KMS-11 (cell line): ENCODE measurements around the gene DAB2.
"Not testable (repeated sequence)": the region's sequence is repeated elsewhere in the genome, so short reads cannot be mapped to it uniquely, and the experiment has no call there.

Experiments
- H2AFZ ChIP-seq: fragments of 200-600 bp; sonication (generic); 2 replicates; pipeline ENCODE4 v1.6.1; 2016; ENCODE audit warnings: antibody characterized with exemption, mixed run types, low read depth
- H3K27ac ChIP-seq: fragments of 200-600 bp; sonication (generic); 2 replicates; pipeline ENCODE4 v1.6.1; 2016; ENCODE audit warnings: mild to moderate bottlenecking, mixed run types
- H3K27me3 ChIP-seq: fragments of 200-600 bp; sonication (generic); 2 replicates; pipeline ENCODE4 v1.6.1; 2017; ENCODE audit warnings: mild to moderate bottlenecking, low read depth, mixed run types, moderate library complexity; ENCODE audit not compliant: insufficient read depth
- H3K36me3 ChIP-seq: fragments of 200-600 bp; sonication (generic); 2 replicates; pipeline ENCODE4 v1.6.1; 2017; ENCODE audit warnings: mild to moderate bottlenecking, mixed run types; ENCODE audit not compliant: insufficient read depth
- H3K4me1 ChIP-seq: fragments of 200-600 bp; sonication (generic); 2 replicates; pipeline ENCODE4 v1.6.1; 2016; ENCODE audit warnings: mild to moderate bottlenecking, low read depth, mixed run types; ENCODE audit not compliant: poor library complexity, severe bottlenecking
- H3K4me2 ChIP-seq: fragments of 200-600 bp; sonication (generic); 2 replicates; pipeline ENCODE4 v1.7.0; 2016; ENCODE audit warnings: mild to moderate bottlenecking, mixed run types
- H3K4me3 ChIP-seq: fragments of 200-600 bp; sonication (generic); IDR thresholded peaks from 2 replicates; pipeline ENCODE4 v1.6.1; 2017; ENCODE audit warnings: low read depth, low read length, mixed read lengths; ENCODE audit not compliant: insufficient read depth
- H3K79me2 ChIP-seq: fragments of 200-600 bp; sonication (generic); 2 replicates; pipeline ENCODE4 v1.6.1; 2016; ENCODE audit warnings: low read depth, mixed run types; ENCODE audit not compliant: insufficient read depth
- H3K9ac ChIP-seq: fragments of 200-600 bp; sonication (generic); 2 replicates; pipeline ENCODE4 v1.6.1; 2016; ENCODE audit warnings: mild to moderate bottlenecking, mixed run types
- H4K20me1 ChIP-seq: fragments of 200-600 bp; sonication (generic); 2 replicates; pipeline ENCODE4 v1.6.1; 2016; ENCODE audit warnings: mild to moderate bottlenecking, mixed run types; ENCODE audit not compliant: insufficient read depth
- TF ChIP-seq, protein P1 (sequence below): fragments of 200-600 bp; sonication (generic); conservative IDR thresholded peaks from 2 replicates; pipeline ENCODE4 v1.6.1; 2017; ENCODE audit warnings: low read depth, mild to moderate bottlenecking, antibody characterized with exemption, low read length, moderate library complexity, mixed read lengths

The DAB2 gene

DNA sequence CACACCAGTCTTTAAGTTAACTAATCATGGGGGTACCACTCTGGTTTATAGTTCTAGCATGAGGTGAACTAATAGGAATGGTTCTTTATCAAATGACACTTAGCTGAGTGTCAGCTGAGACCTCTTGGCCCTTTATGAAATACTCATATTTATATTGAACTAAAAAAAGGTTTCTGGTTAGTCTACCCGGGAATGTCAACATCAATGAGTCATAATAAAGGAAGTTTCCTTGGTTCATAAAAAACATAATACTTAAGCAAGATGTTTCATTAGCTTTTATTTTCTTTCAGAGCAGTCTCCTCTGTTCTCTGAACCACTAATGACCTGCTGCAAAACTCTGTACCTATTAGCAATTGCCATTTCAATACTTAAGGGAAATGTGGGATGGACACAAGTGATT is 13.7 kb downstream of the DAB2 start:
- H3K79me2 ChIP-seq: no peaks in the 10 kb centered on the region
- TF ChIP-seq, protein P1, sequence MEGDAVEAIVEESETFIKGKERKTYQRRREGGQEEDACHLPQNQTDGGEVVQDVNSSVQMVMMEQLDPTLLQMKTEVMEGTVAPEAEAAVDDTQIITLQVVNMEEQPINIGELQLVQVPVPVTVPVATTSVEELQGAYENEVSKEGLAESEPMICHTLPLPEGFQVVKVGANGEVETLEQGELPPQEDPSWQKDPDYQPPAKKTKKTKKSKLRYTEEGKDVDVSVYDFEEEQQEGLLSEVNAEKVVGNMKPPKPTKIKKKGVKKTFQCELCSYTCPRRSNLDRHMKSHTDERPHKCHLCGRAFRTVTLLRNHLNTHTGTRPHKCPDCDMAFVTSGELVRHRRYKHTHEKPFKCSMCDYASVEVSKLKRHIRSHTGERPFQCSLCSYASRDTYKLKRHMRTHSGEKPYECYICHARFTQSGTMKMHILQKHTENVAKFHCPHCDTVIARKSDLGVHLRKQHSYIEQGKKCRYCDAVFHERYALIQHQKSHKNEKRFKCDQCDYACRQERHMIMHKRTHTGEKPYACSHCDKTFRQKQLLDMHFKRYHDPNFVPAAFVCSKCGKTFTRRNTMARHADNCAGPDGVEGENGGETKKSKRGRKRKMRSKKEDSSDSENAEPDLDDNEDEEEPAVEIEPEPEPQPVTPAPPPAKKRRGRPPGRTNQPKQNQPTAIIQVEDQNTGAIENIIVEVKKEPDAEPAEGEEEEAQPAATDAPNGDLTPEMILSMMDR: no peak
- H3K4me1 ChIP-seq: no peaks in the 10 kb centered on the region
- H3K9ac ChIP-seq: no peak overlapping the region
- H3K27me3 ChIP-seq: no peaks in the 10 kb centered on the region
- no peaks in the 10 kb centered on the region for H3K36me3 ChIP-seq
- no peak overlapping the region for H3K27ac ChIP-seq
- H3K4me2 ChIP-seq: no peak overlapping the region
- H4K20me1 ChIP-seq: no peaks in the 10 kb centered on the region
- H2AFZ ChIP-seq: no peak overlapping the region
- H3K4me3 ChIP-seq: no peak overlapping the region

DNA sequence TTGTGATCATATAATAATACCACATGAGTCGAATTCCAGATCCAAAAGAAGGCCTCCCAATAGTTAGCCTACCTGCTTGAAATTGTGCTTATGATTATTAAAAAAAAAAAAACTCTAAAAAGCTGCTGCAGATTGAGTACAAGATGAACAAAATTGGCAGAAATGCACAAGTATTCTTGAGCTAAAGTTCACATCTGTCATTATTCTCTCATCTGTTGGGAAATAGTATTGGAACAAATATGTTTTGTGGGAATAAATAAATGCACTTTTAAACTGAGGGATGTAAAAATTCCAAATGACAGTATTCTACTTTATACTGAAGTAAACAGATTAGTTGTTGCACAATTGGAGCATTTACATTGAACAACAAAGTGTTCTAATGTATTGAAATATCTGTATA is 15.7 kb downstream of the DAB2 start:
- no peak overlapping the region for H3K27ac ChIP-seq
- no peak overlapping the region for H3K9ac ChIP-seq
- H3K4me2 ChIP-seq: no peak overlapping the region
- TF ChIP-seq, protein P1: no peak
- H3K4me3 ChIP-seq: no peak overlapping the region
- no peaks in the 10 kb centered on the region for H4K20me1 ChIP-seq
- H2AFZ ChIP-seq: no peak overlapping the region
- no peaks in the 10 kb centered on the region for H3K27me3 ChIP-seq
- no peaks in the 10 kb centered on the region for H3K79me2 ChIP-seq
- H3K36me3 ChIP-seq: no peaks in the 10 kb centered on the region
- H3K4me1 ChIP-seq: no peaks in the 10 kb centered on the region

DNA sequence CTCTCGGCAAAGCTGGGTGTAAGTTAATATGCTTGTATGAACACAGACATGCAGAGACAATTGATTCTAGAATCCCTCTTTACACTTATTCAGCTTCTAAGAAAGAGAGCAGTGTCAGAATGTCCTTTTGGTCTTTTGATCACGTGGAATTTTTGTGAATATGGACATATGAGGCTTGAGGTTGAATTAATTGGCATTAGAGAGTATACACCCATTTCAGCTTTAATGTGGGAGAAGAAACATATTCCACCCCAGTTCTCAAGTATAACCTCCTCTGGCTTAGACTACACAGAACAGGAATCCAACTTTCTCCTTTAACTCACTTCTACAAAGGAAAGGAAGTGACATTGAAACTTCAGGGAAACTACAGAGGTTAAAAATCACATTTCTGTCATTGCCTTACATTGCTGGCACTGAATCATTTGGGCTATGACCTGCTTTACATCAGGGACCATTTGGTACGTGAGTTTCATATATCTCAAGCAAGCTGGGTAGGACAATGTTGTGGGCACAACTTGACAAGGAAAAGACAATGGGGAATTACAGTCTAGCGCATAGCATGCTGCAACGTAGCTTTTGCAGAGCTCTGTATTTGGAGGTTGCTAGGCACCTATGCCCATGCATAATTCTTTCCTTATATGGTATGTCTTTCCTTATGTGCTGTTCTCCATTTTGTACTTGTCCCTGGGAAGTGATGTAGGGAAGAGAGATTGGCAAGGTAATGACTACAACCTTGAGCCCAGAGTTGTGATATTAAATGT is 19.5 kb downstream of the DAB2 start:
- no peaks in the 10 kb centered on the region for H3K27me3 ChIP-seq
- TF ChIP-seq, protein P1: no peak
- H3K79me2 ChIP-seq: no peaks in the 10 kb centered on the region
- H3K4me1 ChIP-seq: no peaks in the 10 kb centered on the region
- no peak overlapping the region for H2AFZ ChIP-seq
- no peak overlapping the region for H3K4me3 ChIP-seq
- H3K9ac ChIP-seq: no peak overlapping the region
- H4K20me1 ChIP-seq: no peaks in the 10 kb centered on the region
- no peak overlapping the region for H3K4me2 ChIP-seq
- H3K36me3 ChIP-seq: no peaks in the 10 kb centered on the region
- H3K27ac ChIP-seq: no peak overlapping the region

DNA sequence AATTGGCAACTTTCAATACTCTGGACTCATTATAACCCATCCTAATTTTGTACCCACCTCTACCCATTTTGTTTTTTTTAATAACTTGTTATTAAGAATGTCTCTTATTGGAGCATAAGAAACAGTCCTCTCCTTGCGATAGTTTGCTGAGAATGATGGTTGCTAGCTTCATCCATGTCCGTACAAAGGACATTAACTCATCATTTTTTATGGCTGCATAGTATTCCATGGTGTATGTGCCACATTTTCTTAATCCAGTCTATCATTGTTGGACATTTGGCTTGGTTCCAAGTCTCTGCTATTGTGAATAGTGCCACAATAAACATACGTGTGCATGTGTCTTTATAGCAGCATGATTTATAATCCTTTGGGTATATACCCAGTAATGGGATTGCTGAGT is 21.0 kb downstream of the DAB2 start:
- H3K4me2 ChIP-seq, H3K4me1 ChIP-seq, H2AFZ ChIP-seq, H3K36me3 ChIP-seq, H4K20me1 ChIP-seq, H3K9ac ChIP-seq, H3K79me2 ChIP-seq, H3K27me3 ChIP-seq, H3K27ac ChIP-seq, H3K4me3 ChIP-seq: not testable (repeated sequence)

DNA sequence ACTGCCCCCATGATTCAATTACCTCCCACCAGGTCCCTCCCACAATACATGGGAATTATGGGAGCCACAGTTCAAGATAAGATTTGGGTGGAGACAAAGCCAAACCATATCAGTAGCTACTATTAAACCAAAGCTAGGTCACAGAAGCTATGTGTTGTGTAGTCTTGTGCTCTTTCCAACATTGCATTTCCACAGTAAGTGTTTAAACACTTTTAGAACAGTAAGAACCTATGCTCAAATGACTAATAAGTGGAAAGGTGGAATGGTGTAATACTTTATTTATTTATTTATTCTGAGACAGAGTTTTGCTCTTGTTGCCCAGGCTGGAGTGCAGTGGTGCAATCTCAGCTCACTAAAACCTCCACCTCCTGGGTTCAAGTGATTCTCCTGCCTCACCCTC is 22.6 kb downstream of the DAB2 start:
- not testable (repeated sequence) for H4K20me1 ChIP-seq, H3K9ac ChIP-seq, H2AFZ ChIP-seq, H3K27me3 ChIP-seq, H3K79me2 ChIP-seq, H3K4me2 ChIP-seq, H3K27ac ChIP-seq, H3K4me1 ChIP-seq, H3K4me3 ChIP-seq, H3K36me3 ChIP-seq
